ENCODE measurements around the gene LRRC45. TPM values are rescaled to one million over a fixed set of nuclear protein-coding genes. Genes with fewer than 3 reads are reported as not detected.

Gene LRRC45
- total RNA-seq, 4 donors from 2014 or later: 16.7 to 18.3 (median 17.6) TPM

DNA sequence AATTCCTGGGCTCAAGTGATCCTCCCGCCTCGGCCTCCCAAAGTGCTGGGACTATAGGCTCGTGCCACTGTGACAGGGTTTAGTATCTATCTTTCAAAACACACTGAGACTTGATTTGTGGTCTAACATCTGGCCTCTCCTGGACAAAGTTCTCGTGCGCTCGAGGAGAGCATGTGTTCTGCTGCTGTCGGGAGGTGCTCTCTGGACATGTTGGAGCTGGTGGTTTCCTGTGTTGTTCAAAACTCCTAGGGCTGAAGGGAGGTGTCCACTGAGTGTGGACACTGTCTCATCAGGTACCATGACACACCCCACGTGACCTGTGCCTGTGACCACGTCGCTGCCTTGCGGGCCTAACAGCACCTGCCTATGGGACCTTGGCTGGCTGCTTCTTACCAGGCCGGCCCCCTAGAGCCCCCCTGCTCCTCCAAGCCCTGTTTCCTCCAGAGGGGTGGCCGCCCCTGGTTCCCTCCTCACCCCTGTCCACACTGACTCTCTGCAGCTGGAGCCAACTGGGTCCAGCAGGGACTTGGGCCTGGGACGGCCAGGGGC lies 22.9 kb downstream of the LRRC45 start:
- intact Hi-C loops (cut with DNase I; ENCODE audit: low total_unique reads): no loop called here
- 72 to 75% methylated on average over 12 to 14 of the region's 14 CpGs for WGBS, 2 donors
- DNase-seq (ENCODE audit: low spot score in 2 of 2): no peak
- no peak for TF ChIP-seq POLR2A (IDR thresholded peaks at IDR 0.05)
- TF ChIP-seq, protein P1, sequence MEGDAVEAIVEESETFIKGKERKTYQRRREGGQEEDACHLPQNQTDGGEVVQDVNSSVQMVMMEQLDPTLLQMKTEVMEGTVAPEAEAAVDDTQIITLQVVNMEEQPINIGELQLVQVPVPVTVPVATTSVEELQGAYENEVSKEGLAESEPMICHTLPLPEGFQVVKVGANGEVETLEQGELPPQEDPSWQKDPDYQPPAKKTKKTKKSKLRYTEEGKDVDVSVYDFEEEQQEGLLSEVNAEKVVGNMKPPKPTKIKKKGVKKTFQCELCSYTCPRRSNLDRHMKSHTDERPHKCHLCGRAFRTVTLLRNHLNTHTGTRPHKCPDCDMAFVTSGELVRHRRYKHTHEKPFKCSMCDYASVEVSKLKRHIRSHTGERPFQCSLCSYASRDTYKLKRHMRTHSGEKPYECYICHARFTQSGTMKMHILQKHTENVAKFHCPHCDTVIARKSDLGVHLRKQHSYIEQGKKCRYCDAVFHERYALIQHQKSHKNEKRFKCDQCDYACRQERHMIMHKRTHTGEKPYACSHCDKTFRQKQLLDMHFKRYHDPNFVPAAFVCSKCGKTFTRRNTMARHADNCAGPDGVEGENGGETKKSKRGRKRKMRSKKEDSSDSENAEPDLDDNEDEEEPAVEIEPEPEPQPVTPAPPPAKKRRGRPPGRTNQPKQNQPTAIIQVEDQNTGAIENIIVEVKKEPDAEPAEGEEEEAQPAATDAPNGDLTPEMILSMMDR (IDR thresholded peaks at IDR 0.05): no peak
- H3K4me3 ChIP-seq (ENCODE audit: low read depth, poor library complexity, severe bottlenecking): no peak overlapping the region

DNA sequence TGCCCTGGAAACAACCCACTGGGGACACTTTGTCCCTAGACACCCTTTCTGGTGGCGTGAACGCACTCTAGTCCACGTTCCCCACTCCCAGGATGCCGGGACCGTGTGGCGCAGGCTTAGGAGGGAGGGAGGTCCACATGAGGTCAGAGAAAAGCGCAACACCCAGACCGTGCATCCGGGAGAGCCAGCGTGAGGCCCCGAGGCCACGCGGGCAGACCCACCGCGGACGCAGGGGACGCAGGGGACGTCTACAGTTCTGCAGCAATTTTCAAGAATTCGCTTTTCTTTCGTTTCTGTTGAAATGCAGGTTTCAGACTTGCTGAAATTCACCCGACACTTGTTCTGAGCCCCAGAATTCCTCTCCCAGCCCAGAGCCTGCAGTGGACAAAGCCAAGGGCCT lies 23.8 kb downstream of the LRRC45 start:
- intact Hi-C loops (cut with DNase I; ENCODE audit: low total_unique reads): no loop called here
- TF ChIP-seq POLR2A (IDR thresholded peaks at IDR 0.05): no peak
- TF ChIP-seq, protein P1 (IDR thresholded peaks at IDR 0.05): no peak
- H3K4me3 ChIP-seq (ENCODE audit: low read depth, poor library complexity, severe bottlenecking): no peak overlapping the region
- no peak for DNase-seq (ENCODE audit: low spot score in 2 of 2)
- 89 to 92% methylated on average over 21 of the region's 21 CpGs for WGBS, 2 donors

DNA sequence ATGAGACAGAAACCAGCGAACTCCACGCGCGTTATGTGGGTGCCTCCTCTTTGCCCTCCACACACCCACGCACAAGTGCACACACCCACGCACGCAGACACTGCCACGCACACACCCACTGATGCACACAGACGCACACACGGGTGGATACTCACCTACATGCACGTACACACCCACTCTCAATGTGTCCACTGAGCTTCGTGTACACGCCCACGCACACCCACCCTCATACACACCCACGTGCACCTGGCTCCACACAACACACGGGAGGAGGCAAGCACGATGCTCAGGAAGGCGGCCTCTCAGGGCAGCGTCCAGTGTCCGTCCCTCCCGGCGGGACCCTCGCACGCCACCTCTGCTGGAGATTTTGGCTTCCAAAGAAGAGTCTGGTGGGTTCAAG lies 24.3 kb downstream of the LRRC45 start:
- intact Hi-C loops (cut with DNase I; ENCODE audit: low total_unique reads): no loop called here
- WGBS, 2 donors: 81 to 93% methylated on average over 24 of the region's 24 CpGs
- H3K4me3 ChIP-seq (ENCODE audit: low read depth, poor library complexity, severe bottlenecking): no peak overlapping the region
- no peak for DNase-seq (ENCODE audit: low spot score in 2 of 2)
- TF ChIP-seq, protein P1 (IDR thresholded peaks at IDR 0.05): no peak
- TF ChIP-seq POLR2A (IDR thresholded peaks at IDR 0.05): no peak

DNA sequence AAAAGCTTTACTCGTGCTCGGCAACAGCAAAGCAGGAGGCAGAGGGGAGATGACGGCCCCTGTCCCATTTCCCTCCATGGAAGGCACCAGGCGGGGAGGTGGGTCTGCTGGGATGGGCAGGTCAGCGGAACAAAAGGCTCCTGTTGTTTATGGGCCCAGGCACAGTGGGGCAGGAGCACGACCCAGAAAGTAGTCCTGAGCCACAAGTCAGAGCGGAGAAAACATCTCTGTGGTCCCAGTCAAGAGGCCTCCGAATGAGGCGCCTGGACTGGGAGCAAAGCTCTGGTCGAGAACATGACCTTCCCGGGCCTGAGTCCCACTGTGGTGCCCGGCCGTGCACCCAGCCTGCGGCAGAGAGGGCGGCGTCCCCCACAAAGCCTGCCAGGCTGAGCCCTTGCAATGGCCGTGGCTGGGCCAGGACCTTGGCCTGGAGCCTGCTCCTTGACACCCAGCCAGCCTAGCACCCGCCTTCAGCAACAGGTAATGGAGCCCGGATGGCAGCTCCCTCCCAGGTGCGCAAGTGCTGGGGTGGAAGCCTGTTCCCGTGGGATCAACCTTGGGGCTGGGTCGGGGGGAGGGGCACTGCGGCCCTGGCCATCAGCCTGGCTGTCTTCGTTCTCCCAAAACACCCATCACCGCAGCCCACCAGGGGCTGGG lies 24.9 kb downstream of the LRRC45 start:
- TF ChIP-seq, protein P1 (IDR thresholded peaks at IDR 0.05): no peak
- no peak for TF ChIP-seq POLR2A (IDR thresholded peaks at IDR 0.05)
- intact Hi-C loops (cut with DNase I; ENCODE audit: low total_unique reads): no loop called here
- DNase-seq (ENCODE audit: low spot score in 2 of 2): no peak
- WGBS, 2 donors: 89 to 90% methylated on average over 14 to 23 of the region's 25 CpGs
- H3K4me3 ChIP-seq (ENCODE audit: low read depth, poor library complexity, severe bottlenecking): no peak overlapping the region

DNA sequence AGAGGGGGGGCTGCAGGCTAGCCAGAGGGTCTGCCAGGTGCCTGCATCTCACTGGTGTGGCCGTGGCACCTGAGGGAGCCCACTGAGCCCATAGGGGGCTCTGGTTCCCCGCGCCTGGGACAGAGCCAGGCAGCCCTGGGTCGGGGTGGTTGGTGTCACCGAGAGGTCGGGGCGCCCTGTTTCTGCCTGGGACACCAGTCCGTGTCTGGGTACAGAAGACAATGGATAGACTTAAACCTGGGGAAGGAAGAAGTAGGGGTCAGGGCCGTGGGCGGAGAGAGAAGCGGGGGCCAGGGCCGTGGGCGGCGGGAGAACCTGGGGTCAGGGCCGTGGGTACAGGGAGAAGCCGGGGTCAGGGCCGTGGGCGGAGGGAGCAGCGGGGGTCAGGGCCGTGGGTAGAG lies 25.5 kb downstream of the LRRC45 start:
- WGBS, 2 donors: 91 to 92% methylated on average over 20 of the region's 20 CpGs
- no peak overlapping the region for H3K4me3 ChIP-seq (ENCODE audit: low read depth, poor library complexity, severe bottlenecking)
- intact Hi-C loops (cut with DNase I; ENCODE audit: low total_unique reads): no loop called here
- DNase-seq (ENCODE audit: low spot score in 2 of 2): no peak
- TF ChIP-seq, protein P1 (IDR thresholded peaks at IDR 0.05): no peak
- TF ChIP-seq POLR2A (IDR thresholded peaks at IDR 0.05): no peak

DNA sequence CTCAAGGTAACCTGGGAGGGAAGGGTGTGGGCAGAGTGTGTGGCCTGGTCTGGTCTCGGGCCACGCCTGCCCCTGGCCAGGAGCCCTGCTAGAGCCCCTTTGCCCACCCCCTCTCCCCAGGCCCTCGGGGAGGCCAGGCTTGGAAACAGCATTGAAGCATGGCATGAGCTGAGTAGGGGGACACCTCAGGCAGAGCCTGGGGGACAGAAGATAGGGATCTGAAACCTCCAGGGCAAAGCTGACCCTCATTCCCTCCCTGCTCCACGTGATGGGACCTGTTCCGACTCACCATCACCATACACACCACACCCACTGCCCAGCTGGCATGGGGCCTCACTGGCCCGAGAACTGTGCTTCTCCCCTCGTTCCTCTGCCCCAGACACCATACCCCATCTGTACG lies 26.0 kb downstream of the LRRC45 start:
- TF ChIP-seq, protein P1 (IDR thresholded peaks at IDR 0.05): no peak
- TF ChIP-seq POLR2A (IDR thresholded peaks at IDR 0.05): no peak
- DNase-seq (ENCODE audit: low spot score in 2 of 2): no peak
- intact Hi-C loops (cut with DNase I; ENCODE audit: low total_unique reads): no loop called here
- H3K4me3 ChIP-seq (ENCODE audit: low read depth, poor library complexity, severe bottlenecking): no peak overlapping the region
- WGBS, 2 donors: 83 to 84% methylated on average over 8 of the region's 8 CpGs
